Cardiac muscle cell (in vitro differentiated cells and primary cell): ENCODE data around the gene TMEM175. TPM values are rescaled to one million over a fixed set of nuclear protein-coding genes. Genes with fewer than 3 reads are reported as not detected.
"Not testable (repeated sequence)": the region's sequence is repeated elsewhere in the genome, so short reads cannot be mapped to it uniquely, and the experiment has no call there.

Experiments used
- DNase-seq, 2 donors: peaks; one replicate each; pipeline versions ENCODE4 v3.0.0 to v3.0.0-alpha.2; 2010 to 2017; ENCODE audit warnings: low read depth in 1 of 2, low spot score in 1 of 2
- H3K27ac ChIP-seq: fragments of 200-600 bp; sonication (generic); 2 replicates; pipeline ENCODE4 v1.5.1; 2016
- H3K27me3 ChIP-seq: fragments of 200-600 bp; sonication (generic); 2 replicates; pipeline ENCODE4 v1.6.0; 2016; ENCODE audit warnings: control low read depth
- H3K36me3 ChIP-seq: fragments of 200-600 bp; sonication (generic); 2 replicates; pipeline ENCODE4 v1.5.1; 2016; ENCODE audit warnings: control low read depth
- H3K4me1 ChIP-seq: fragments of 200-600 bp; sonication (generic); 2 replicates; pipeline ENCODE4 v1.8.1; 2017; ENCODE audit warnings: low read depth, mild to moderate bottlenecking, mixed run types
- H3K4me3 ChIP-seq: fragments of 200-600 bp; sonication (generic); 2 replicates; pipeline ENCODE4 v1.5.1; 2016; ENCODE audit warnings: mild to moderate bottlenecking
- H3K9me3 ChIP-seq: fragments of 200-600 bp; sonication (generic); 2 replicates; pipeline ENCODE4 v1.5.1; 2017; ENCODE audit warnings: low read depth, mild to moderate bottlenecking, control low read depth
- CTCF ChIP-seq: IDR thresholded peaks from 2 replicates; pipeline ENCODE4 v1.5.1; 2012; ENCODE audit warnings: low read depth, mild to moderate bottlenecking, low read length
- polyA plus RNA-seq: library from polyadenylated mRNA; unstranded; fragments of >200 nt; fragmentation: Nextera tagmentation; extraction: Ambion mirVana; gene quantifications from 2 replicates; pipeline ENCODE4 v1.2.1, GENCODE V29; 2016
- total RNA-seq: library from RNA; depleted of rRNA; stranded (reverse); fragments of >200 nt; gene quantifications from 2 replicates; pipeline ENCODE4 v1.2.3, GENCODE V29; 2016

The TMEM175 gene
- total and polyA plus RNA-seq, 2 experiments from 2014 or later, result 31.6 to 35.1 TPM

- no peak overlapping the region for H3K27ac ChIP-seq
- no peaks in the 10 kb centered on the region for H3K27me3 ChIP-seq
- no peak for TF ChIP-seq CTCF
- no peak overlapping the region for H3K4me3 ChIP-seq
- H3K9me3 ChIP-seq, result no peaks in the 10 kb centered on the region
- DNase-seq, result no peak
- H3K4me1 ChIP-seq, result peaks cover 25% of the 10 kb centered on the region
- H3K36me3 ChIP-seq, result no peaks in the 10 kb centered on the region
These were observed 3.0 kb upstream of the TMEM175 start for GRCh38 chr4:929096-929765.

- Histone ChIP-seq H3K36me3 (no peaks in the 10 kb centered on the region), H3K4me3 (no peak overlapping the region), H3K4me1 (peaks cover 25% of the 10 kb centered on the region), H3K27ac (no peak overlapping the region), H3K9me3 (no peaks in the 10 kb centered on the region), H3K27me3 (peaks cover 7% of the 10 kb centered on the region)
- DNase-seq, result no peak
- no peak for TF ChIP-seq CTCF
These were observed 2.2 kb upstream of the TMEM175 start for GRCh38 chr4:930028-930551.

GRCh38 chr4:930827-931193, 1.4 kb upstream of the TMEM175 start:
- Histone ChIP-seq H3K27ac (peak overlapping the region; percentile 86), H3K4me1 (peaks cover 25% of the 10 kb centered on the region), H3K36me3 (no peaks in the 10 kb centered on the region), H3K27me3 (peaks cover 10% of the 10 kb centered on the region), H3K4me3 (peak overlapping the region; percentile 87), H3K9me3 (no peaks in the 10 kb centered on the region)
- no peak for TF ChIP-seq CTCF
- DNase-seq, result no peak

- DNase-seq, result peak; percentile 19 to 20
- peak overlapping the region; percentile 87 for H3K4me3 ChIP-seq
- peak overlapping the region; percentile 86 for H3K27ac ChIP-seq
- H3K4me1 ChIP-seq, result peaks cover 20% of the 10 kb centered on the region
- peaks cover 10% of the 10 kb centered on the region for H3K27me3 ChIP-seq
- TF ChIP-seq CTCF, result no peak
- H3K36me3 ChIP-seq, result no peaks in the 10 kb centered on the region
- H3K9me3 ChIP-seq, result no peaks in the 10 kb centered on the region
These were observed 883 bp upstream of the TMEM175 start for GRCh38 chr4:931194-931959.

GRCh38 chr4:932713-933070, 432 bp downstream of the TMEM175 start:
- H3K4me3 ChIP-seq, result peak overlapping the region; percentile 87
- H3K36me3 ChIP-seq, result no peaks in the 10 kb centered on the region
- DNase-seq, result no peak
- peaks cover 10% of the 10 kb centered on the region for H3K27me3 ChIP-seq
- peak; percentile 29 for TF ChIP-seq CTCF
- peaks cover 19% of the 10 kb centered on the region for H3K4me1 ChIP-seq
- H3K9me3 ChIP-seq, result no peaks in the 10 kb centered on the region
- peak overlapping the region; percentile 49 for H3K27ac ChIP-seq

- not testable (repeated sequence) for H3K36me3 ChIP-seq, H3K27ac ChIP-seq, H3K9me3 ChIP-seq, H3K4me1 ChIP-seq, DNase-seq, H3K27me3 ChIP-seq, H3K4me3 ChIP-seq
These were observed 7.2 kb downstream of the TMEM175 start for GRCh38 chr4:939508-939907.
